GM18951 (cell line): ENCODE results near the gene NLGN4Y.
"Not testable (repeated sequence)": the region's sequence is repeated elsewhere in the genome, so short reads cannot be mapped to it uniquely, and the experiment has no call there.

Source experiments
- POLR2A ChIP-seq: IDR thresholded peaks from 4 replicates; pipeline ENCODE4 v1.6.1; 2011; ENCODE audit warnings: mild to moderate bottlenecking; ENCODE audit not compliant: insufficient read length, insufficient read depth; ENCODE audit errors: extremely low read depth
- in situ Hi-C: fragments of 300-500 bp; cut with MboI; formaldehyde crosslinking; loops from one replicate; pipeline ENCODE4 v1.12.0; 2022; ENCODE audit warnings: low sequenced_read_pairs, mixed read lengths, inconsistent platforms; ENCODE audit not compliant: unreplicated experiment

Gene NLGN4Y

DNA sequence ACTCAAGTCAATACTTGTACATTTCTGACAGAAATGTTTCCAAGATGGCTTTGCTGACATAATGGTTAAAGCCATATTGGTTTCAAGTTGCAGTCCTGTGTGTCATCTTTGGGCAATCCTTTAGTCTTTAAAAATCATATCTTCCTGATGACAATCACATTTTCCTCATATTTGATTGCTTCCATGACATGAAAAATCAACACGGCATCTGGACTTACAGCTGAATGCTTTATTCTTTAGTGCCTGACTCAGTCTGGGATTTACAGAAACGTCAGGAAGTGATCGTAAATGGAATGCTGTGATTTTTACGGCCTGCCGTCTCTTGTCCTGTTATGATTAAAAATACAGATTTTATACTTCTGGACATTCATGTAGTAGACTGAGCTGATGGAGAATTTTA lies 304.2 kb downstream of the NLGN4Y start:
- in situ Hi-C loops, result no loop called here
- no peak for TF ChIP-seq POLR2A

DNA sequence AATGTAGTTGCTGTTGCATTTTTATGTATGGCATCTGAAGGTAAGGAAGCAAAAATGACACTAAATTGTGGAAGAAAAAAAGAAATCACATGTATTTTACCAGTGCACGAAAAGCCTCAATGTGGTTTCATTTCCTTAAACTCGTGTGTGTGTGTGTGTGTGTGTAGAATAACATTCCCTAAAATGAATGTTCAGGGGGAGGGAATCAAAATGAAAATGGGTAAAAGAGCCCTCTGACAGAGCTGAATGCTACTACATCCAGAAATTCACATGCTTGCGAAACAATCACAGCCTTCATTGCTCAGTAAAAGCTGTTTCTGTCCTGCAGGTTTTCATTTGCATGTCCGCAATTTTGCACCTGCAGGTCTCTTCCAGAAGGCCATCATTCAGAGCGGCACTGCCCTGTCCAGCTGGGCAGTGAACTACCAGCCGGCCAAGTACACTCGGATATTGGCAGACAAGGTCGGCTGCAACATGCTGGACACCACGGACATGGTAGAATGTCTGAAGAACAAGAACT lies 305.1 kb downstream of the NLGN4Y start:
- in situ Hi-C loops, result no loop called here
- TF ChIP-seq POLR2A, result no peak

DNA sequence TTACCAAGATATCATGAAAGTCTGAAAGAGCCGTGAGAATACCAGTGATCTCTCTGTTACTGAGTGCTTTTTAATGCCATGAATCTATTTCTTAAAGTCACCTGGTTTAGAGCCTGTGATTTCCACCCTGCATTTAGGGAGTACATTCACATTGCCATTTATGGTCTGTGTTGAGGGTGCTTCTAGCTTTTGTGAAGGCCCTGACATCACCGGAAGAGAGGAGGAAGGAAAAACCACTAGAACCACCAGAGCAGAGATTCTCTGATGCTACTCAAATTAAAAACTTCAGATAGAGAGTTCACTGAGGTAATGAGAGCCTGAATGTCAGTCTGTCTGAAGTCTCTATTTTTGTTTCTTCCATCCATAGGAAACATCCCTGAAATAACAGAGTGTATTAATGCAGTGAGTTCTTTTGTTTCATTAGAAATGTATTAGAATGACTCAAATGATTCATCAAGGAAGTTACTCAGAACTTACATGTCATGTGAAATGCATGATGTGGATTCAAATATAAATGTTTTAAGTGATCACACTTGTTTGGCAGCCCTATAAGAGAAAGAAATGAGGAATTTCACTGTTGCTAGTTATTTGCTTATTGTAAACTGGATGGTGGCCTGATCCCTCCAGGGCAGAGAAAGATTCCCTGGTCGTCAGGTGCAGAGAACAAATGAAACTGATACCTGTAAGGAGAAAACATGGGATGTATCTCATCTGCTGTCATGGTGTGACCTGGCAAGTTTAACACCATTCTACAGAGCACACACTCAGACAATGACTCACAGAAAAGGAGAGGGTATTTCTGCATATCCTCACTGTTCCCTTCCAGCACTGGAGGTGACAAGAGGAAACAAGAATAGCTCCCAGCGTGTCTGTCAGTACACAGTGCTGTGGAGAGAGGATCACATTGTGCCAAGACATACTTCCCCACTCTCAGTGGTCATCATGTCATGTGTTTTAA lies 310.1 kb downstream of the NLGN4Y start:
- in situ Hi-C loops, result no loop called here
- no peak for TF ChIP-seq POLR2A

DNA sequence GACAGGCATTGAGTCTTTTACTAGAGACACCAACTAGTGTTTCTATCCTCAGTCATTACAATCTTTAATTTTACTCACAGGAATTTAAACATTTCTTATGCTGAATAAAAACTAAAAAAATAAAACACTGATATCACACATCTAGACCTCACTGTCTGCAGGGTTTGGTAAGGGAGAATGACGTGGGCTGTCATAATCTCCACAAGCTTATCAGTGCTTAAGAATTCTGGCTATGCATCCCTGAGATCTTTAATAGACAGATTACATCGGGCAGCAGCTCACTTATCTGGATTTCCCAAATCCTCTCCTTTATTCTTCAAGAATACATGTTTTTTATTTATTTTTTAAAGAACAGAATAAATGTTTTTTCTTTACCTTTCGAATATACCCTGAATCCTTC lies 313.1 kb downstream of the NLGN4Y start:
- in situ Hi-C loops, result no loop called here
- no peak for TF ChIP-seq POLR2A

DNA sequence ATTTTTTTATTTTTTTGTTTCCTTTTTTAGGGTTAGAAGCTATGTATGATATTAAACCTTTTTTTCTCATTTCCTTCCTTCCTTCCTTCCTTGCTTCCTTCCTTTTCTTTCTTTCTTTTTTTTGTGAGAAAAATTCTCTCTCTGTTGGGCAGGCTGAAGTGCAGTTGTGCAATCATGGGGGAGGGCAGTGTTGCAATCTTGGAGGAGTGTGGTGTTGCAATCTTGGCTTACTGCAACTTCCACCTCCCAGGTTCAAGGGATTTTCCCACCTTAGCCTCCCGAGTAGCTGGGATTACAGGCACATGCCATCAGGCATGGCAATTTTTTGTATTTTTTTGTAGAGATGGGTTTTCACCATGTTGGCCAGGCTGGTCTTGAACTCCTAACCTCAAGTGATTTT lies 326.4 kb downstream of the NLGN4Y start:
- TF ChIP-seq POLR2A, result no peak
- in situ Hi-C loops, result no loop called here

DNA sequence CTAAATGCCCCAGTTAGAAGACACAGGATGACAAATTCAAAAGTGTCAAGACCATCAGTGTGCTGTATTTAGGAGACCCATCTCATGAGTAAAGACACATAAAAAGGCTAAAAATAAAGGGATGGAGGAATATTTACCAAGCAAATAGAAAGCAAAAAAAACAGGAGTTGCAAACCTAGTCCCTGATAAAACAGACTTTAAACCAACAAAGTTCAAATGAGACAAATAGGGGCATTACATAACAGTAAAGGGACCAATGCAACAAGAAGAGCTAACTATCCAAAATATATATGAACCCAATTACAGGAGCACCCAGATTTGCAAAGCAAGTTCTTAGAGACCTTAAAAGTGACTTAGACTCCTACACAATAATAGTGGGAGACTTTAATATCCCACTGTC lies 336.1 kb downstream of the NLGN4Y start:
- in situ Hi-C loops, result no loop called here
- TF ChIP-seq POLR2A, result no peak

DNA sequence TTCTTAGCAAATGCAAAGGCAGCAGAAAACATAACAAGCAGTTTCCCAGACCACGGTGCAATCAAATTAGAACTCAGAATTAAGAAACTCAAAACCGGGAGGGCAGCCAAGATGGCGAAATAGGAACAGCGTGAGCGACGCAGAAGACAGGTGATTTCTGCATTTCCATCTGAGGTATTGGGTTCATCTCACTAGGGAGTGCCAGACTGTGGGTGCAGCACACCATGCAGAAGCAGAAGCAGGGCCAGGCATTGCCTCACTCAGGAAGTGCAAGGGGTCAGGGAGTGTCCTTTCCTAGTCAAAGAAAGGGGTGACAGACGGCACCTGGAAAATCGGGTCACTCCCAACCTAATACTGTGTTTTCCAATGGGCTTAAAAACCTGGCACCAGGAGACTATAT lies 336.7 kb downstream of the NLGN4Y start:
- in situ Hi-C loops, result not testable (repeated sequence)

DNA sequence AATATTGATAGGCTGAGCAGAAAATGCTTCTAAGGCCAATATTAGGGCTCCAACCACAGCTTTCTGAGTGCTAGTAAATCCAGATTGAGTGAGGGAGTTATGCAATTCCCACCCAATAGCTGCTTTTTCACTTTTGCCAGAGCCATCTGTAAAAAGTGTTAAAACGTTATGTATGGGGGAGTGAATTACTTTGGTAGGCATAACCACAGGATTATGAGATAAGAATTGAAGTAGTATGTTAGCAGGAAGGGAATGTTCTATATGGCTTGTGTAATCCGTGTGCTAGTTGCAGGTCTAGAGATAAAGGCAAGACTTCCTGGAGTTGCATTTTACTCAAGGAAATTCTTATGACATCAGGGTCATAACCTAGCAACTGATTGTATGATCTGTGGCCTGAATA lies 347.6 kb downstream of the NLGN4Y start:
- in situ Hi-C loops, result no loop called here
- no peak for TF ChIP-seq POLR2A
